ENCODE data around the gene SLCO2A1.

SLCO2A1 gene

GRCh38 chr3:133980550-133980949 lies 49.2 kb downstream of the SLCO2A1 start:
- no peak for DNase-seq (ENCODE audit: low spot score)

GRCh38 chr3:133980035-133980434 lies 49.7 kb downstream of the SLCO2A1 start:
- DNase-seq (ENCODE audit: low spot score): no peak

- no peak for DNase-seq (ENCODE audit: low spot score)
Observed at GRCh38 chr3:133979553-133979952, 50.2 kb downstream of the SLCO2A1 start.

GRCh38 chr3:133977568-133977967 lies 52.2 kb downstream of the SLCO2A1 start:
- DNase-seq (ENCODE audit: low spot score): no peak

GRCh38 chr3:133973249-133973980 lies 56.3 kb downstream of the SLCO2A1 start:
- DNase-seq (ENCODE audit: low spot score): no peak

GRCh38 chr3:133972156-133972555 lies 57.6 kb downstream of the SLCO2A1 start:
- no peak for DNase-seq (ENCODE audit: low spot score)

GRCh38 chr3:133970916-133971315 lies 58.8 kb downstream of the SLCO2A1 start:
- DNase-seq (ENCODE audit: low spot score): no peak

- DNase-seq (ENCODE audit: low spot score): no peak
Observed at GRCh38 chr3:133970339-133970738, 59.4 kb downstream of the SLCO2A1 start.

- DNase-seq (ENCODE audit: low spot score): no peak
Observed at GRCh38 chr3:133967992-133968892, 61.5 kb downstream of the SLCO2A1 start.

- no peak for DNase-seq (ENCODE audit: low spot score)
Observed at GRCh38 chr3:133966954-133967353, 62.8 kb downstream of the SLCO2A1 start.

- no peak for DNase-seq (ENCODE audit: low spot score)
Observed at GRCh38 chr3:133965906-133966305, 63.8 kb downstream of the SLCO2A1 start.

GRCh38 chr3:133965013-133965570 lies 64.6 kb downstream of the SLCO2A1 start:
- DNase-seq (ENCODE audit: low spot score): no peak

- DNase-seq (ENCODE audit: low spot score): no peak
Observed at GRCh38 chr3:133964547-133964946, 65.2 kb downstream of the SLCO2A1 start.

GRCh38 chr3:133963657-133964396 lies 65.9 kb downstream of the SLCO2A1 start:
- DNase-seq (ENCODE audit: low spot score): no peak

GRCh38 chr3:133962849-133963248 lies 66.9 kb downstream of the SLCO2A1 start:
- DNase-seq (ENCODE audit: low spot score): no peak

- no peak for DNase-seq (ENCODE audit: low spot score)
Observed at GRCh38 chr3:133958071-133958805, 71.5 kb downstream of the SLCO2A1 start.

GRCh38 chr3:133956982-133957381 lies 72.7 kb downstream of the SLCO2A1 start:
- no peak for DNase-seq (ENCODE audit: low spot score)

- DNase-seq (ENCODE audit: low spot score): no peak
Observed at GRCh38 chr3:133956353-133956752, 73.4 kb downstream of the SLCO2A1 start.

- DNase-seq (ENCODE audit: low spot score): no peak
Observed at GRCh38 chr3:133955892-133956291, 73.8 kb downstream of the SLCO2A1 start.

- no peak for DNase-seq (ENCODE audit: low spot score)
Observed at GRCh38 chr3:133954717-133955360, 74.9 kb downstream of the SLCO2A1 start.

- DNase-seq (ENCODE audit: low spot score): no peak
Observed at GRCh38 chr3:133953297-133953696, 76.4 kb downstream of the SLCO2A1 start.
